KMS-11 (cell line): ENCODE data around the gene CDH22.

ENCODE experiments used
- H2AFZ ChIP-seq: fragments of 200-600 bp; sonication (generic); 2 replicates; pipeline ENCODE4 v1.6.1; 2016; ENCODE audit warnings: antibody characterized with exemption, mixed run types, low read depth
- H3K27ac ChIP-seq: fragments of 200-600 bp; sonication (generic); 2 replicates; pipeline ENCODE4 v1.6.1; 2016; ENCODE audit warnings: mild to moderate bottlenecking, mixed run types
- H3K27me3 ChIP-seq: fragments of 200-600 bp; sonication (generic); 2 replicates; pipeline ENCODE4 v1.6.1; 2017; ENCODE audit warnings: mild to moderate bottlenecking, low read depth, mixed run types, moderate library complexity; ENCODE audit not compliant: insufficient read depth
- H3K36me3 ChIP-seq: fragments of 200-600 bp; sonication (generic); 2 replicates; pipeline ENCODE4 v1.6.1; 2017; ENCODE audit warnings: mild to moderate bottlenecking, mixed run types; ENCODE audit not compliant: insufficient read depth
- H3K4me1 ChIP-seq: fragments of 200-600 bp; sonication (generic); 2 replicates; pipeline ENCODE4 v1.6.1; 2016; ENCODE audit warnings: mild to moderate bottlenecking, low read depth, mixed run types; ENCODE audit not compliant: poor library complexity, severe bottlenecking
- H3K4me2 ChIP-seq: fragments of 200-600 bp; sonication (generic); 2 replicates; pipeline ENCODE4 v1.7.0; 2016; ENCODE audit warnings: mild to moderate bottlenecking, mixed run types
- H3K4me3 ChIP-seq: fragments of 200-600 bp; sonication (generic); IDR thresholded peaks from 2 replicates; pipeline ENCODE4 v1.6.1; 2017; ENCODE audit warnings: low read depth, low read length, mixed read lengths; ENCODE audit not compliant: insufficient read depth
- H3K79me2 ChIP-seq: fragments of 200-600 bp; sonication (generic); 2 replicates; pipeline ENCODE4 v1.6.1; 2016; ENCODE audit warnings: low read depth, mixed run types; ENCODE audit not compliant: insufficient read depth
- H3K9ac ChIP-seq: fragments of 200-600 bp; sonication (generic); 2 replicates; pipeline ENCODE4 v1.6.1; 2016; ENCODE audit warnings: mild to moderate bottlenecking, mixed run types
- H4K20me1 ChIP-seq: fragments of 200-600 bp; sonication (generic); 2 replicates; pipeline ENCODE4 v1.6.1; 2016; ENCODE audit warnings: mild to moderate bottlenecking, mixed run types; ENCODE audit not compliant: insufficient read depth
- CTCF ChIP-seq: fragments of 200-600 bp; sonication (generic); conservative IDR thresholded peaks from 2 replicates; pipeline ENCODE4 v1.6.1; 2017; ENCODE audit warnings: low read depth, mild to moderate bottlenecking, antibody characterized with exemption, low read length, moderate library complexity, mixed read lengths

Gene CDH22

GRCh38 chr20:46268131-46268614, 40.1 kb downstream of the CDH22 start:
- Histone ChIP-seq H2AFZ (no peak overlapping the region), H3K27ac (no peak overlapping the region), H3K9ac (no peak overlapping the region), H3K4me3 (no peak overlapping the region), H3K36me3 (no peaks in the 10 kb centered on the region), H3K4me2 (no peak overlapping the region), H3K79me2 (no peaks in the 10 kb centered on the region), H3K4me1 (no peaks in the 10 kb centered on the region), H4K20me1 (no peaks in the 10 kb centered on the region), H3K27me3 (peaks cover 56% of the 10 kb centered on the region; the same call in 1 of the 2 replicates)
- TF ChIP-seq CTCF, result no peak

- H3K4me2 ChIP-seq, result no peak overlapping the region
- no peaks in the 10 kb centered on the region for H3K36me3 ChIP-seq
- TF ChIP-seq CTCF, result no peak
- H3K27ac ChIP-seq, result no peak overlapping the region
- H3K4me3 ChIP-seq, result no peak overlapping the region
- no peaks in the 10 kb centered on the region for H3K79me2 ChIP-seq
- H3K27me3 ChIP-seq, result peaks cover 56% of the 10 kb centered on the region; the same call in 1 of the 2 replicates
- no peaks in the 10 kb centered on the region for H3K4me1 ChIP-seq
- no peak overlapping the region for H3K9ac ChIP-seq
- H4K20me1 ChIP-seq, result no peaks in the 10 kb centered on the region
- no peak overlapping the region for H2AFZ ChIP-seq
Measured at GRCh38 chr20:46267108-46268105, 40.9 kb downstream of the CDH22 start.

GRCh38 chr20:46265539-46265938, 42.8 kb downstream of the CDH22 start:
- Histone ChIP-seq H2AFZ (no peak overlapping the region), H3K9ac (no peak overlapping the region), H3K36me3 (no peaks in the 10 kb centered on the region), H3K79me2 (no peaks in the 10 kb centered on the region), H3K4me1 (no peaks in the 10 kb centered on the region), H3K4me2 (no peak overlapping the region), H3K27ac (no peak overlapping the region), H4K20me1 (no peaks in the 10 kb centered on the region), H3K27me3 (peaks cover 46% of the 10 kb centered on the region; the same call in 1 of the 2 replicates), H3K4me3 (no peak overlapping the region)
- TF ChIP-seq CTCF, result no peak

- no peak overlapping the region for H3K9ac ChIP-seq
- peaks cover 51% of the 10 kb centered on the region; the same call in 1 of the 2 replicates for H3K27me3 ChIP-seq
- no peaks in the 10 kb centered on the region for H4K20me1 ChIP-seq
- no peak overlapping the region for H3K4me3 ChIP-seq
- no peaks in the 10 kb centered on the region for H3K79me2 ChIP-seq
- TF ChIP-seq CTCF, result no peak
- H3K4me2 ChIP-seq, result no peak overlapping the region
- H3K36me3 ChIP-seq, result no peaks in the 10 kb centered on the region
- no peaks in the 10 kb centered on the region for H3K4me1 ChIP-seq
- no peak overlapping the region for H3K27ac ChIP-seq
- H2AFZ ChIP-seq, result no peak overlapping the region
Measured at GRCh38 chr20:46264391-46265266, 43.7 kb downstream of the CDH22 start.
